Lower leg skin (tissue), 3 donors: Measurements from ENCODE around the gene VWA5B1.

ENCODE experiments used
- CTCF ChIP-seq, 3 donors: fragments of 450-650 bp; IDR thresholded peaks; one replicate each; pipeline ENCODE4 v1.5.1; 2016; ENCODE audit warnings: antibody characterized with exemption in 3 of 3, mild to moderate bottlenecking in 3 of 3, moderate library complexity in 2 of 3
- POLR2A ChIP-seq, 2 donors: fragments of 450-650 bp; IDR thresholded peaks; one replicate each; pipeline ENCODE4 v1.6.1; 2016 to 2017; ENCODE audit warnings: antibody characterized with exemption in 2 of 2, mild to moderate bottlenecking in 1 of 2, moderate library complexity in 1 of 2

GRCh38 chr1:20259646-20260045, 31.0 kb upstream of the VWA5B1 start:
- TF ChIP-seq CTCF (IDR thresholded peaks at IDR 0.05) (no peak), POLR2A (IDR thresholded peaks at IDR 0.05) (no peak)
